Endothelial cell (in vitro differentiated cells): ENCODE data around the gene PARD3B. TPM values are rescaled to one million over a fixed set of nuclear protein-coding genes. Genes with fewer than 3 reads are reported as not detected.

Experiments used
- DNase-seq: peaks from one replicate; pipeline ENCODE4 v3.0.0; 2021; ENCODE audit warnings: low spot score
- H3K27ac Mint-ChIP-seq: one replicate; pipeline ENCODE4 v1.8.0; 2021; ENCODE audit warnings: mixed read lengths, inconsistent platforms; ENCODE audit not compliant: unreplicated experiment
- H3K27me3 Mint-ChIP-seq: one replicate; pipeline ENCODE4 v1.8.0; 2021; ENCODE audit warnings: mild to moderate bottlenecking, moderate library complexity, mixed read lengths, inconsistent platforms; ENCODE audit not compliant: unreplicated experiment
- H3K36me3 Mint-ChIP-seq: one replicate; pipeline ENCODE4 v1.8.0; 2021; ENCODE audit warnings: mild to moderate bottlenecking, low read depth, mixed read lengths, inconsistent platforms; ENCODE audit not compliant: unreplicated experiment
- H3K4me1 Mint-ChIP-seq: one replicate; pipeline ENCODE4 v1.8.0; 2021; ENCODE audit warnings: mild to moderate bottlenecking, mixed read lengths, inconsistent platforms; ENCODE audit not compliant: unreplicated experiment
- H3K4me3 Mint-ChIP-seq: one replicate; pipeline ENCODE4 v1.8.0; 2021; ENCODE audit warnings: mild to moderate bottlenecking, mixed read lengths, inconsistent platforms; ENCODE audit not compliant: unreplicated experiment
- H3K9me3 Mint-ChIP-seq: one replicate; pipeline ENCODE4 v1.8.0; 2021; ENCODE audit warnings: mixed read lengths, inconsistent platforms; ENCODE audit not compliant: unreplicated experiment
- total RNA-seq: library from RNA; stranded (reverse); fragmentation: NEBNext Ultra II Directional; extraction: Animal tissue kit (Norgen Biotek cat#: 25700); gene quantifications from one replicate; pipeline ENCODE4 v1.2.1, GENCODE V29; 2021; ENCODE audit not compliant: unreplicated experiment
- TF ChIP-seq, protein P1 (sequence below): fragments of 200-600 bp; sonication (generic); IDR thresholded peaks from one replicate; pipeline ENCODE4 v1.5.0; 2021; ENCODE audit warnings: antibody characterized with exemption; ENCODE audit not compliant: unreplicated experiment

The PARD3B gene
- total RNA-seq, 1 donor from 2014 or later: 17.4 TPM

DNA sequence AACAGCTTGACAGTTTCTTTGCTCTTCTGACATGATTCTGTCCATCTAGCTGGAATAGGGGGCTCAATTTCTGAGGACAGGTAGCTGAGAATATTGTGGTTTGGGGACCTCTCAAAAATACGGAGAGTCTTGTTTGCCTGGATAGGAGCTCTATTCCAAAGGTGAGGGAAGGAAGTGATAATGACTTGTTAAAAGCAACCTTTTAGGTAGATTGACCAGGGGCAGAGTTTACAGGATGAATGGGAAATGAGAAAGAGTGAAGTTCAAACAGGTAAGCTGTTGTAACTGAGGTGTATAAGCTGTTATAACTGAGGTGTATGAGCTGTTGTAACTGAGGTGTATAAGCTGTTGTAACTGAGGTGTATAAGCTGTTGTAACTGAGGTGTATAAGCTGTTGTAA lies 25.1 kb downstream of the PARD3B start:
- H3K27me3 Mint-ChIP-seq: no peaks in the 10 kb centered on the region
- no peak overlapping the region for H3K27ac Mint-ChIP-seq
- H3K36me3 Mint-ChIP-seq: no peaks in the 10 kb centered on the region

DNA sequence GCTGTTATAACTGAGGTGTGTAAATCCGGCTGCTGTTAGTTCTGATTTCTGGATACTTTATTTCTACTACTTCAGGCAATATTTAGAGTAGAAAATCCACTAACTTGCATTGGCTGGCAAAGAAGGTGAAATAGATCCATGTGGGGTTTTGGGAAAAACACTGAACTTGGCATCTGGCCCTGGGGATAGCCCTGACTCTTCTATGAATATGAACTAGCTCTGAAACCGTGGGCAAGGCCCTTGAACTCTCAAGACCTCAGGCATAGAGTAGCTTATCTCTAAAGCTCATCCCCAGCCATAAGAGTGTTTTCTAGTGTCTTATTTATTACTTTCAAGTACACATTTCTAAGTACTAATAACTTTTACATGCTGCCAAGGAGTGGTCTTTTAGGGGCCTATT lies 25.8 kb downstream of the PARD3B start:
- no peak overlapping the region for H3K27ac Mint-ChIP-seq
- no peak for DNase-seq
- H3K4me3 Mint-ChIP-seq: no peak overlapping the region
- H3K9me3 Mint-ChIP-seq: no peaks in the 10 kb centered on the region
- H3K36me3 Mint-ChIP-seq: no peaks in the 10 kb centered on the region
- no peaks in the 10 kb centered on the region for H3K4me1 Mint-ChIP-seq
- TF ChIP-seq, protein P1, sequence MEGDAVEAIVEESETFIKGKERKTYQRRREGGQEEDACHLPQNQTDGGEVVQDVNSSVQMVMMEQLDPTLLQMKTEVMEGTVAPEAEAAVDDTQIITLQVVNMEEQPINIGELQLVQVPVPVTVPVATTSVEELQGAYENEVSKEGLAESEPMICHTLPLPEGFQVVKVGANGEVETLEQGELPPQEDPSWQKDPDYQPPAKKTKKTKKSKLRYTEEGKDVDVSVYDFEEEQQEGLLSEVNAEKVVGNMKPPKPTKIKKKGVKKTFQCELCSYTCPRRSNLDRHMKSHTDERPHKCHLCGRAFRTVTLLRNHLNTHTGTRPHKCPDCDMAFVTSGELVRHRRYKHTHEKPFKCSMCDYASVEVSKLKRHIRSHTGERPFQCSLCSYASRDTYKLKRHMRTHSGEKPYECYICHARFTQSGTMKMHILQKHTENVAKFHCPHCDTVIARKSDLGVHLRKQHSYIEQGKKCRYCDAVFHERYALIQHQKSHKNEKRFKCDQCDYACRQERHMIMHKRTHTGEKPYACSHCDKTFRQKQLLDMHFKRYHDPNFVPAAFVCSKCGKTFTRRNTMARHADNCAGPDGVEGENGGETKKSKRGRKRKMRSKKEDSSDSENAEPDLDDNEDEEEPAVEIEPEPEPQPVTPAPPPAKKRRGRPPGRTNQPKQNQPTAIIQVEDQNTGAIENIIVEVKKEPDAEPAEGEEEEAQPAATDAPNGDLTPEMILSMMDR: no peak
- no peaks in the 10 kb centered on the region for H3K27me3 Mint-ChIP-seq

More for the DNA sequence above, 25.1 kb downstream of the PARD3B start:
- TF ChIP-seq, protein P1: no peak
- Mint-ChIP-seq H3K4me3 (no peak overlapping the region), H3K9me3 (no peaks in the 10 kb centered on the region), H3K4me1 (no peaks in the 10 kb centered on the region)
- DNase-seq: no peak

DNA sequence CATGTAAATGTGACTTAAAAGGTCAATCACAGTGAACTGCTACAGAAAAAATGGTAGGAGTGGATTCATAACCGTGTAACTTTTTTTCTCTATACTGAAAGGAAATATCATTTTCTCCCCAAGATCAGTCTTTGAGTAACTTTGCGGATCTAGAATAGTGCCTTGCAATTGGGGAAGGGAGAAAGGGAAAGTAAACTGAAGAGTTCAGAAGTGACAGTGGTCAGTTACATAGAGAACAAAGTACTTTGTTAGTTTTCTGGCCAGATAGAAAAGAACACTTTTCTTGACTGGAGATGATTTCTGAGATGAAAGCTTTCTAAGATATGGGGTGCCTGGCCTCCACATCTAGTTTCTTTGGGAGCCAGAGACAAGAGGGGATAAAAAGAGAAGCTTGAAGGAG lies 26.6 kb downstream of the PARD3B start:
- H3K4me3 Mint-ChIP-seq: no peak overlapping the region
- no peak for DNase-seq
- no peaks in the 10 kb centered on the region for H3K36me3 Mint-ChIP-seq
- no peaks in the 10 kb centered on the region for H3K27me3 Mint-ChIP-seq
- no peaks in the 10 kb centered on the region for H3K4me1 Mint-ChIP-seq
- no peak overlapping the region for H3K27ac Mint-ChIP-seq
- TF ChIP-seq, protein P1: no peak
- H3K9me3 Mint-ChIP-seq: no peaks in the 10 kb centered on the region

DNA sequence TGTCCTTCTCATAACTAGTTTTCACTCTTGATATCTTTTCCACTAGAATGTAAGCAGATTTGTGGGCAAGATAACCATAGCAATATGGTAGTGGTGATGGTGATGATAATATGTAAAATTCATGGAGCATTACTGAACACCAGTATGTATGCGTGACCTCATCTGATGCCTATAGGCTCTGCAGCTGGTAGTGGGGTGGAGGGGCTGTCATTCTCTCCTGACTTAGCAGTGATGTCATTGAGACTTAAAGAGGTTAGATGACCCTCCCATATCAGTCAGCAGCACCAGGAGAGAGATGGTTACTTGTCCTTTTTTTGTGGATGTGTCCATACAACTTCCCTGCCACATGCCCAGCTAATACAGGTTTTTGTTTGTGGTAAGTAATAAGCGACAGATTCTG lies 27.9 kb downstream of the PARD3B start:
- no peak for DNase-seq
- H3K9me3 Mint-ChIP-seq: no peaks in the 10 kb centered on the region
- H3K4me1 Mint-ChIP-seq: no peaks in the 10 kb centered on the region
- H3K36me3 Mint-ChIP-seq: no peaks in the 10 kb centered on the region
- no peaks in the 10 kb centered on the region for H3K27me3 Mint-ChIP-seq
- TF ChIP-seq, protein P1: no peak
- H3K27ac Mint-ChIP-seq: no peak overlapping the region
- H3K4me3 Mint-ChIP-seq: no peak overlapping the region

DNA sequence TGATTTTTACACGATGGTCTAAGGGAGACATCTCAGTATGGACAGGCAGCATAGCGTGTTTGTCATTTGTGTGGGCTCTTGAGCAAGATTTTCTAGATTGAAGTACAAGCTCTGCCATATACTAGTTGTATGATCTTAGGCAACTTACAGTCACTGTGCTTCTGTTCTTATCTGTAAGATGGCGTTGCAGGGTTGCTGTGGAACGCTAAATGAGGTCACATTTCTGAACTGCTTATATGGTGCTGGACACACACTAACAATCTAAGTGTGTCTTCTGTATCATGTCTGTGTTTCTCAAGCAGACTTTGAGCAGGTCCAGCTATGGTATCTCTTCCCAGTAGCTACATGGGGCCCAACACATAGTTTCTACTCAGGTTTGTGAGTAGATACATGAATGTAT lies 29.2 kb downstream of the PARD3B start:
- H3K9me3 Mint-ChIP-seq: no peaks in the 10 kb centered on the region
- DNase-seq: no peak
- TF ChIP-seq, protein P1: no peak

More for the DNA sequence above, 29.2 kb downstream of the PARD3B start:
- Mint-ChIP-seq H3K27ac (no peak overlapping the region), H3K27me3 (peaks cover 2% of the 10 kb centered on the region), H3K4me1 (no peaks in the 10 kb centered on the region), H3K36me3 (no peaks in the 10 kb centered on the region), H3K4me3 (no peak overlapping the region)
